K562 (cell line): ENCODE data around the gene CNPY3. TPM values are rescaled to one million over a fixed set of nuclear protein-coding genes. Genes with fewer than 3 reads are reported as not detected.
A peak's percentile ranks its signal among the peaks of the same experiment; 100 is the strongest.

ENCODE experiments used
- CBFB ChIP-seq: sonication (generic); formaldehyde crosslinking; IDR thresholded peaks from 2 replicates; pipeline ENCODE4 v1.4.0; 2020; ENCODE audit warnings: mild to moderate bottlenecking, missing genetic modification reagents
- CHD1 ChIP-seq: fragments of 200-600 bp; sonication (generic); IDR thresholded peaks from one replicate; pipeline ENCODE4 v1.6.1; 2012; ENCODE audit warnings: mild to moderate bottlenecking, moderate library complexity, low read length, inconsistent platforms
- CREB1 ChIP-seq, 2 experiments: sonication (generic) in 1 of 2; formaldehyde crosslinking in 1 of 2; IDR thresholded peaks; 2 replicates each; pipeline versions ENCODE4 v1.6.1 to v1.8.0; 2012 to 2022; ENCODE audit warnings: inconsistent platforms in 1 of 2, mild to moderate bottlenecking in 1 of 2, missing genetic modification reagents in 1 of 2, moderate library complexity in 1 of 2
- CTCFL ChIP-seq: IDR thresholded peaks from 2 replicates; pipeline ENCODE4 v1.6.1; 2011; ENCODE audit warnings: borderline replicate concordance, low read depth, mild to moderate bottlenecking, moderate library complexity, low read length; ENCODE audit not compliant: insufficient read depth, poor library complexity, severe bottlenecking
- CUX1 ChIP-seq: fragments of 200-800 bp; sonication (Bioruptor generic); IDR thresholded peaks from 2 replicates; pipeline ENCODE4 v1.6.1; 2016; ENCODE audit warnings: missing genetic modification characterization, missing compliant biosample characterization
- FOXA3 ChIP-seq, 2 experiments: fragments of 450-650 bp in 1 of 2; sonication (generic) in 1 of 2; formaldehyde crosslinking; IDR thresholded peaks in 1 of 2; conservative IDR thresholded peaks in 1 of 2; 2 replicates each; pipeline versions ENCODE4 v1.4.0 to v1.8.0; 2020 to 2022; ENCODE audit warnings: mild to moderate bottlenecking in 2 of 2, missing genetic modification reagents in 1 of 2
- GATAD2A ChIP-seq: fragments of 450-650 bp; IDR thresholded peaks from 2 replicates; pipeline ENCODE4 v1.6.1; 2017
- ILF3 ChIP-seq: fragments of 450-650 bp; IDR thresholded peaks from 2 replicates; pipeline ENCODE4 v1.6.1; 2018; ENCODE audit warnings: antibody characterized with exemption, mild to moderate bottlenecking, moderate library complexity, borderline replicate concordance
- KDM5B ChIP-seq: fragments of 200-600 bp; sonication (generic); IDR thresholded peaks from 2 replicates; pipeline ENCODE4 v1.6.1; 2012; ENCODE audit warnings: low read depth, mild to moderate bottlenecking, moderate library complexity, low read length, control low read depth, inconsistent platforms; ENCODE audit not compliant: insufficient replicate concordance
- MCM3 ChIP-seq: fragments of 450-650 bp; IDR thresholded peaks from 2 replicates; pipeline ENCODE4 v1.6.1; 2016
- MNT ChIP-seq, 2 experiments: fragments of 450-650 bp; conservative IDR thresholded peaks; 2 replicates each; pipeline ENCODE4 v1.6.1; 2017; ENCODE audit warnings: mild to moderate bottlenecking in 2 of 2, moderate library complexity in 2 of 2
- NR0B1 ChIP-seq: fragments of 450-650 bp; IDR thresholded peaks from one replicate; pipeline ENCODE4 v1.6.1; 2018; ENCODE audit warnings: mild to moderate bottlenecking, moderate library complexity; ENCODE audit not compliant: partially characterized antibody
- PCBP1 ChIP-seq: fragments of 200-400 bp; formaldehyde crosslinking; IDR thresholded peaks from 2 replicates; pipeline ENCODE4 v1.6.1; 2018; ENCODE audit warnings: mild to moderate bottlenecking, low read depth, low read length; ENCODE audit not compliant: poor library complexity, severe bottlenecking
- SPI1 ChIP-seq: IDR thresholded peaks from 2 replicates; pipeline ENCODE4 v1.6.1; 2011; ENCODE audit warnings: low read depth, low read length, control low read depth, borderline replicate concordance
- ZNF212 ChIP-seq: fragments of 450-650 bp; formaldehyde crosslinking; IDR thresholded peaks from 2 replicates; pipeline ENCODE4 v1.4.0; 2020; ENCODE audit warnings: mild to moderate bottlenecking
- polyA plus RNA-seq, 8 experiments: library from polyadenylated mRNA; depleted of rRNA in 4 of 8; stranded (reverse) in 5 of 8; unstranded in 3 of 8; fragments of >200 nt; fragmentation: Nextera tagmentation in 2 of 8; fragmentation: Illumina TruSeq in 1 of 8; extraction: Ambion mirVana in 2 of 8; extraction: Trizol in 1 of 8; gene quantifications; 2 replicates each; pipeline versions ENCODE4 v1.2.1 to v1.2.3, GENCODE V29; 2011 to 2014; ENCODE audit warnings: inconsistent platforms in 1 of 8, missing spikeins in 1 of 8
- total RNA-seq, 7 experiments: library from RNA; depleted of rRNA in 6 of 7; stranded (reverse); fragments of >200 nt in 6 of 7; fragmentation: Illumina TruSeq in 2 of 7; extraction: Trizol in 2 of 7; gene quantifications; 2 replicates each; pipeline versions ENCODE4 v1.2.1 to v1.2.3, GENCODE V29; 2011 to 2021; ENCODE audit warnings: low replicate concordance in 1 of 7

Gene CNPY3
- total and polyA plus RNA-seq, 9 of the 15 experiments (the other 6 are each of a cell fraction or from before 2014, with no cell fraction given): 2.4 to 37.4 (median 21.2) TPM

GRCh38 chr6:42984001-42984923, 55.0 kb downstream of the CNPY3 start, which contains the start of gene PPP2R5D (continued):
- no peak for TF ChIP-seq CHD1
- no peak for TF ChIP-seq MNT (conservative IDR thresholded peaks at IDR 0.05)
- TF ChIP-seq MCM3: no peak
- TF ChIP-seq SPI1: peak; percentile 48; the same call in 1 of the 2 replicates
- TF ChIP-seq CTCFL: no peak
- peak; percentile 54 for TF ChIP-seq PCBP1
- TF ChIP-seq KDM5B: peak; percentile 96
- TF ChIP-seq GATAD2A: no peak
- no peak for TF ChIP-seq ILF3
- no peak; a peak in 1 of 4 replicates for TF ChIP-seq FOXA3 (CRISPR knock-in tag; conservative IDR thresholded peaks at IDR 0.05 in 1 of 2, IDR thresholded peaks at IDR 0.05 in 1 of 2)
- no peak for TF ChIP-seq NR0B1
- TF ChIP-seq ZNF212 (CRISPR knock-in tag): no peak
- TF ChIP-seq CUX1 (CRISPR knock-in tag): no peak
- TF ChIP-seq CREB1 (IDR thresholded peaks at IDR 0.05): peak; percentile 49; the same call in 1 of the 2 replicates
- TF ChIP-seq CREB1 (CRISPR knock-in tag; IDR thresholded peaks at IDR 0.05): peak; percentile 59; the same call in 1 of the 2 replicates
- no peak for TF ChIP-seq CBFB (CRISPR knock-in tag)
